Natural killer cell (primary cell): ENCODE data around the gene LRRN2. TPM values are rescaled to one million over a fixed set of nuclear protein-coding genes. Genes with fewer than 3 reads are reported as not detected.

Source experiments
- ATAC-seq, 3 donors: fragments of 150-1000 bp in 2 of 3; fragments of 200-7000 bp in 1 of 3; cut with Tn5 transposase; 1 replicate in 1 of 3; 2 replicates in 2 of 3; pipeline ENCODE4 v1.10.0; 2021; ENCODE audit warnings: mild to moderate bottlenecking in 2 of 3, moderate library complexity in 2 of 3
- DNase-seq, 2 donors: peaks; one replicate each; pipeline versions ENCODE4 v3.0.0 to v3.0.0-alpha.2; 2013 to 2021; ENCODE audit warnings: mixed read lengths in 1 of 2
- H3K27ac ChIP-seq: one replicate; pipeline ENCODE4 v1.5.1; 2013; ENCODE audit warnings: mild to moderate bottlenecking, low read length
- H3K27me3 ChIP-seq: one replicate; pipeline ENCODE4 v1.6.1; 2013; ENCODE audit warnings: low read length; ENCODE audit not compliant: control insufficient read depth, insufficient read depth
- H3K36me3 ChIP-seq: one replicate; pipeline ENCODE4 v1.6.1; 2013; ENCODE audit warnings: low read length; ENCODE audit not compliant: control insufficient read depth, insufficient read depth
- H3K4me1 ChIP-seq: one replicate; pipeline ENCODE4 v1.6.1; 2013; ENCODE audit warnings: low read length; ENCODE audit not compliant: control insufficient read depth, insufficient read depth
- H3K4me3 ChIP-seq: one replicate; pipeline ENCODE4 v1.5.1; 2013; ENCODE audit warnings: low read length
- H3K9me3 ChIP-seq: one replicate; pipeline ENCODE4 v1.6.1; 2013; ENCODE audit warnings: low read length; ENCODE audit not compliant: control insufficient read depth, insufficient read depth
- H3K27ac Mint-ChIP-seq, 2 donors: one replicate each; pipeline ENCODE4 v1.8.0; 2022; ENCODE audit warnings: mild to moderate bottlenecking in 2 of 2, mixed read lengths in 2 of 2, moderate library complexity in 1 of 2
- H3K27me3 Mint-ChIP-seq, 2 donors: one replicate each; pipeline ENCODE4 v1.8.0; 2022; ENCODE audit warnings: low read depth in 2 of 2, mixed read lengths in 2 of 2
- H3K36me3 Mint-ChIP-seq: one replicate; pipeline ENCODE4 v1.8.0; 2022; ENCODE audit warnings: mixed read lengths
- H3K4me1 Mint-ChIP-seq, 2 donors: one replicate each; pipeline ENCODE4 v1.8.0; 2022; ENCODE audit warnings: mixed read lengths in 2 of 2
- H3K4me3 Mint-ChIP-seq: one replicate; pipeline ENCODE4 v1.8.0; 2022; ENCODE audit warnings: mild to moderate bottlenecking, moderate library complexity, mixed read lengths
- H3K9me3 Mint-ChIP-seq, 2 donors: one replicate each; pipeline ENCODE4 v1.8.0; 2022; ENCODE audit warnings: mixed read lengths in 2 of 2
- CTCF ChIP-seq: fragments of 200-600 bp; IDR thresholded peaks from one replicate; pipeline ENCODE4 v1.8.0; 2022; ENCODE audit warnings: antibody characterized with exemption
- WGBS: methylation state at CpG from one replicate; pipeline ENCODE4 v1.1.7; 2013; ENCODE audit warnings: missing lambda C conversion rate; ENCODE audit not compliant: insufficient coverage; 5-methylcytosine and 5-hydroxymethylcytosine counted together
- intact Hi-C: fragments of 100-400 bp; cut with micrococcal nuclease; formaldehyde crosslinking; loops from one replicate; pipeline ENCODE4 v1.14.2; 2022
- total RNA-seq, 4 donors: library from RNA; stranded (reverse); fragments of 120-200 nt in 1 of 4; gene quantifications; one replicate each; pipeline versions ENCODE4 v1.2.3 to v1.2.4, GENCODE V29; 2013 to 2022

Gene LRRN2
- total RNA-seq, 3 donors from 2014 or later (not counting 1 experiment from before 2014, with no cell fraction given) = 0.10 to 0.27 TPM; not detected in 1

GRCh38 chr1:204589409-204590038, 96.0 kb downstream of the LRRN2 start:
- no peak overlapping the region for H3K27ac ChIP-seq
- H3K36me3 ChIP-seq = no peaks in the 10 kb centered on the region
- peaks cover 5 to 22% of the 10 kb centered on the region in 2 donors for H3K4me1 Mint-ChIP-seq
- intact Hi-C loops = no loop called here
- no peak for TF ChIP-seq CTCF
- DNase-seq = no peak
- no peak overlapping the region for H3K27ac Mint-ChIP-seq
- no peak for ATAC-seq
- no peaks in the 10 kb centered on the region for H3K9me3 Mint-ChIP-seq
- no peaks in the 10 kb centered on the region for H3K9me3 ChIP-seq
- WGBS = 57% methylated on average over 7 of the region's 8 CpGs
- H3K27me3 ChIP-seq = no peaks in the 10 kb centered on the region
- H3K4me3 ChIP-seq = no peak overlapping the region
- H3K27me3 Mint-ChIP-seq = no peaks in the 10 kb centered on the region
- H3K4me3 Mint-ChIP-seq = no peak overlapping the region
- peaks cover 17% of the 10 kb centered on the region for H3K4me1 ChIP-seq
- no peaks in the 10 kb centered on the region for H3K36me3 Mint-ChIP-seq

GRCh38 chr1:204588826-204589225, 96.7 kb downstream of the LRRN2 start:
- WGBS = 80% methylated on average over 5 of the region's 5 CpGs
- no peak overlapping the region for H3K4me3 Mint-ChIP-seq
- peaks cover 5 to 22% of the 10 kb centered on the region in 2 donors for H3K4me1 Mint-ChIP-seq

GRCh38 chr1:204587621-204588020, 97.9 kb downstream of the LRRN2 start:
- Mint-ChIP-seq H3K9me3 (no peaks in the 10 kb centered on the region), H3K36me3 (no peaks in the 10 kb centered on the region), H3K27ac (no peak overlapping the region), H3K4me1 (peaks cover 5 to 22% of the 10 kb centered on the region in 2 donors), H3K27me3 (no peaks in the 10 kb centered on the region), H3K4me3 (no peak overlapping the region)
- TF ChIP-seq CTCF = no peak
- peaks cover 22% of the 10 kb centered on the region for H3K4me1 ChIP-seq
- intact Hi-C loops = no loop called here
- no peak overlapping the region for H3K27ac ChIP-seq
- H3K27me3 ChIP-seq = no peaks in the 10 kb centered on the region
- no peaks in the 10 kb centered on the region for H3K9me3 ChIP-seq
- ATAC-seq (no peak), DNase-seq (no peak)
- 93% methylated on average over 6 of the region's 6 CpGs for WGBS
- H3K4me3 ChIP-seq = no peak overlapping the region
- H3K36me3 ChIP-seq = no peaks in the 10 kb centered on the region

More at GRCh38 chr1:204588826-204589225, 96.7 kb downstream of the LRRN2 start:
- Histone ChIP-seq H3K36me3 (no peaks in the 10 kb centered on the region), H3K9me3 (no peaks in the 10 kb centered on the region), H3K27ac (no peak overlapping the region), H3K4me1 (peaks cover 22% of the 10 kb centered on the region), H3K27me3 (no peaks in the 10 kb centered on the region), H3K4me3 (no peak overlapping the region)
- H3K27me3 Mint-ChIP-seq = no peaks in the 10 kb centered on the region
- H3K36me3 Mint-ChIP-seq = no peaks in the 10 kb centered on the region
- ATAC-seq (no peak), DNase-seq (no peak)
- no peaks in the 10 kb centered on the region for H3K9me3 Mint-ChIP-seq
- intact Hi-C loops = no loop called here
- H3K27ac Mint-ChIP-seq = no peak overlapping the region
- no peak for TF ChIP-seq CTCF
